ENCODE measurements around the gene PATE3. TPM values are rescaled to one million over a fixed set of nuclear protein-coding genes. Genes with fewer than 3 reads are reported as not detected.

PATE3 gene
- total RNA-seq, 4 donors from 2014 or later, result not detected

GRCh38 chr11:125770583-125770982, 17.3 kb upstream of the PATE3 start:
- no peak for TF ChIP-seq POLR2AphosphoS5 (IDR thresholded peaks at IDR 0.05)
- no peak for TF ChIP-seq POLR2A (IDR thresholded peaks at IDR 0.05; ENCODE audit: low read depth)
- TF ChIP-seq EP300 (IDR thresholded peaks at IDR 0.05), result no peak
- TF ChIP-seq CTCF (IDR thresholded peaks at IDR 0.05), result no peak
- 84% methylated on average over 2 of the region's 2 CpGs for WGBS
- Histone ChIP-seq H3K9me3 (no peaks in the 10 kb centered on the region), H3K27ac (replicated peaks in 1 of 4) (no peak overlapping the region), H3K27me3 (no peaks in the 10 kb centered on the region), H3K4me3 (no peak overlapping the region), H3K36me3 (no peaks in the 10 kb centered on the region), H3K4me1 (peaks cover 0 to 11% (median 0%) of the 10 kb centered on the region in 4 donors)
- DNase-seq (ENCODE audit: extremely low spot score), result peak; percentile 86
- intact Hi-C loops (cut with DNase I), result no loop called here

- Histone ChIP-seq H3K36me3 (no peaks in the 10 kb centered on the region), H3K27me3 (no peaks in the 10 kb centered on the region), H3K4me1 (peaks cover 0 to 11% (median 0%) of the 10 kb centered on the region in 4 donors), H3K27ac (replicated peaks in 1 of 4) (no peak overlapping the region), H3K4me3 (no peak overlapping the region), H3K9me3 (no peaks in the 10 kb centered on the region)
- intact Hi-C loops (cut with DNase I), result no loop called here
- peak; percentile 17 for DNase-seq (ENCODE audit: extremely low spot score)
- 54% methylated on average over 3 of the region's 3 CpGs for WGBS
- TF ChIP-seq EP300 (IDR thresholded peaks at IDR 0.05), result no peak
- no peak for TF ChIP-seq POLR2A (IDR thresholded peaks at IDR 0.05; ENCODE audit: low read depth)
- TF ChIP-seq CTCF (IDR thresholded peaks at IDR 0.05), result no peak
- no peak for TF ChIP-seq POLR2AphosphoS5 (IDR thresholded peaks at IDR 0.05)
Observed at GRCh38 chr11:125772834-125773505, 15.0 kb upstream of the PATE3 start.

GRCh38 chr11:125773516-125773915, 14.4 kb upstream of the PATE3 start:
- Histone ChIP-seq H3K9me3 (no peaks in the 10 kb centered on the region), H3K36me3 (no peaks in the 10 kb centered on the region), H3K27me3 (no peaks in the 10 kb centered on the region), H3K4me1 (peaks cover 0 to 11% (median 0%) of the 10 kb centered on the region in 4 donors), H3K4me3 (no peak overlapping the region), H3K27ac (replicated peaks in 1 of 4) (no peak overlapping the region)
- WGBS, result 61% methylated on average over 3 of the region's 3 CpGs
- intact Hi-C loops (cut with DNase I), result no loop called here
- DNase-seq (ENCODE audit: extremely low spot score), result peak; percentile 90
- no peak for TF ChIP-seq POLR2AphosphoS5 (IDR thresholded peaks at IDR 0.05)
- no peak for TF ChIP-seq POLR2A (IDR thresholded peaks at IDR 0.05; ENCODE audit: low read depth)
- no peak for TF ChIP-seq CTCF (IDR thresholded peaks at IDR 0.05)
- no peak for TF ChIP-seq EP300 (IDR thresholded peaks at IDR 0.05)

- WGBS, result 33% methylated on average over 5 of the region's 5 CpGs
- intact Hi-C loops (cut with DNase I), result no loop called here
- H3K9me3 ChIP-seq, result no peaks in the 10 kb centered on the region
- no peak for DNase-seq (ENCODE audit: extremely low spot score)
- no peaks in the 10 kb centered on the region for H3K27me3 ChIP-seq
- H3K4me1 ChIP-seq, result peaks cover 0 to 11% (median 0%) of the 10 kb centered on the region in 4 donors
- no peak overlapping the region for H3K4me3 ChIP-seq
- H3K27ac ChIP-seq (replicated peaks in 1 of 4), result no peak overlapping the region
- TF ChIP-seq POLR2A (IDR thresholded peaks at IDR 0.05; ENCODE audit: low read depth) (no peak), POLR2AphosphoS5 (IDR thresholded peaks at IDR 0.05) (no peak), EP300 (IDR thresholded peaks at IDR 0.05) (no peak), CTCF (IDR thresholded peaks at IDR 0.05) (no peak)
- no peaks in the 10 kb centered on the region for H3K36me3 ChIP-seq
Observed at GRCh38 chr11:125777309-125777708, 10.6 kb upstream of the PATE3 start.

- no peak for TF ChIP-seq EP300 (IDR thresholded peaks at IDR 0.05)
- TF ChIP-seq POLR2AphosphoS5 (IDR thresholded peaks at IDR 0.05), result no peak
- TF ChIP-seq CTCF (IDR thresholded peaks at IDR 0.05), result no peak
- no peak for TF ChIP-seq POLR2A (IDR thresholded peaks at IDR 0.05; ENCODE audit: low read depth)
- Histone ChIP-seq H3K4me1 (no peaks in the 10 kb centered on the region), H3K9me3 (no peaks in the 10 kb centered on the region), H3K36me3 (no peaks in the 10 kb centered on the region), H3K4me3 (no peak within 1 kb of the TSS), H3K27ac (replicated peaks in 1 of 4) (no peak within 1 kb of the TSS), H3K27me3 (no peaks in the 10 kb centered on the region)
- intact Hi-C loops (cut with DNase I), result no loop called here
- no peak for DNase-seq (ENCODE audit: extremely low spot score)
Observed at GRCh38 chr11:125778728-125779127, 9.2 kb upstream of the PATE3 start, which contains the start of gene PATE2. Gene PATE2, minus strand, starts transcription at chr11:125778828. Its CDS starts 55 bp downstream, at chr11:125778773.
